HEK293 (cell line): Measurements from ENCODE around the gene ONECUT2.

Experiments used
- CTCF ChIP-seq: fragments of 450-650 bp; formaldehyde crosslinking; IDR thresholded peaks from 2 replicates; pipeline ENCODE4 v1.5.1; 2016; ENCODE audit warnings: missing biosample characterization, missing genetic modification characterization
- KLF1 ChIP-seq: fragments of 450-650 bp; formaldehyde crosslinking; IDR thresholded peaks from 2 replicates; pipeline ENCODE4 v1.5.1; 2016; ENCODE audit warnings: missing biosample characterization, missing genetic modification characterization
- ZBTB7A ChIP-seq: fragments of 450-650 bp; formaldehyde crosslinking; IDR thresholded peaks from 2 replicates; pipeline ENCODE4 v1.5.1; 2016; ENCODE audit warnings: low read depth, missing biosample characterization, missing genetic modification characterization
- ZNF274 ChIP-seq, 2 experiments: fragments of 200-500 bp in 1 of 2; fragments of 450-650 bp in 1 of 2; sonication (Bioruptor generic) in 1 of 2; formaldehyde crosslinking in 1 of 2; IDR thresholded peaks; 2 replicates each; pipeline versions ENCODE4 v1.5.1 to v1.6.1; 2014 to 2016; ENCODE audit warnings: borderline replicate concordance in 1 of 2, inconsistent platforms in 1 of 2, low read length in 1 of 2, missing biosample characterization in 1 of 2, missing genetic modification characterization in 1 of 2
- ZNF341 ChIP-seq: fragments of 450-650 bp; formaldehyde crosslinking; IDR thresholded peaks from 2 replicates; pipeline ENCODE4; 2016; ENCODE audit warnings: low read depth, missing biosample characterization, missing genetic modification characterization

DNA sequence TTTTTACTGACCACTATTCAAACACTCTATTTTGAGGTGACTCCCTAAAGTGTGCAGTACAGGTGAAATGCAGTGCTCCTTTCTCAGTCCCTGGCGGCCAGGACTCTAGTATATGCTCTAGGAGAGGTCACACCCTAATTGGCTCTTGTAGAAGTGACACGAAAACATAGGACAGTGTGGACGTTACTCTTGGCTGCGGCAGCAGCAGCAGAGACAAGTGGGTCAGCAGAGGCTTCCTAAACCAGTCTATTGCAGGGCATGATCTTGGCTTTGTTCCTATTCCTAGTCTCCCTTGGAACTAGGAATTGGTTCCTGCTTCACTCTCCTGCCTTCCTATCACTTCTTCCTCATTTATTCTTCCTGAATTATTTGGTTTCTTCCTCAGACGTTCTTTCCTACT is 10.1 kb upstream of the ONECUT2 start:
- TF ChIP-seq ZNF341 (tag by site-specific recombination) (no peak), KLF1 (tag by site-specific recombination) (no peak), CTCF (tag by site-specific recombination) (no peak), ZBTB7A (tag by site-specific recombination) (no peak), ZNF274 (IDR thresholded peaks at IDR 0.05; ENCODE audit: low read length) (no peak), ZNF274 (tag by site-specific recombination; IDR thresholded peaks at IDR 0.05; ENCODE audit: borderline replicate concordance) (no peak)
